GM18909 (cell line): ENCODE results near the gene RPS6KL1.
"Not testable (repeated sequence)": the region's sequence is repeated elsewhere in the genome, so short reads cannot be mapped to it uniquely, and the experiment has no call there.

Source experiments
- ATAC-seq: cut with Tn5 transposase; IDR thresholded peaks from one replicate; pipeline ENCODE4 v1.9.1; 2021; ENCODE audit warnings: mild to moderate bottlenecking; ENCODE audit not compliant: unreplicated experiment, poor library complexity

RPS6KL1 gene

GRCh38 chr14:74938531-74939495 lies 15.8 kb upstream of the RPS6KL1 start:
- no peak for ATAC-seq

DNA sequence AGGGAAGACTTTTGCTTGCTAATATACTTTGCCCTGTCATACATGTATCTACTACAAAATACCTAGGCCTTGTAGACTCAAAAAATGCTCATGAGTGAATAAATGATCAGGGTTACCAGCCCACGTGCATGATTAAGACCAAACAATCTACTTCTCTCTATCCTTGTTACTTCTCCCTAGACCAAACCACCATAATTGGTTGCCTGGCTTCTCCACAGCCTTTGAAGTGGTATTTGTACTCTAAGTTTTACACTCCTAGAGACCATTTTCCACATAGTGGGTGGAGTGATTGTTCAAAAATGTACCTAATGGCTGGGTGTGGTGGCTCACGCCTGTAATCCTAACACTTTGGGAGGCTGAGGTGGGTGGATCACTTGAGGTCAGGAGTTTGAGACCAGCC lies 14.1 kb upstream of the RPS6KL1 start:
- ATAC-seq = no peak

DNA sequence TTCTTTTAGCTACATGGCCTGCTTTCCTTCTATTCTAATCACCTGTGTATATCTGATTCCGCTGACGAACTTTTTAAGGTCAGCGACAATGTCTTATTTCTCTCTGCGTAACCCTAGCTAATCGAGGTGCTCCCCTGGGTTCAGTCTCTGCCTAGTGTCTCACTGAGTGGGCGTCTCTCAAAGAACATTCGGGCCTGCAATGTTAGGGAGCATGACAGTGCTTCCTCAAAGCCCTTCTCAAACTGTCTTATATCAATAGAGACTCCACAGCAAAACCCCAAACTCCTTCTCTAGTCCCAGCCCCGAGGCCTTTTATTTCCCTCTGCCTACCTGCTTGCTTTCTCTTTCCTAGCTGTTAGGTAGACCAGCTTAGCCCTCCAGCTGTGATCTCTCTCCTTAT lies 13.7 kb upstream of the RPS6KL1 start:
- ATAC-seq = no peak

DNA sequence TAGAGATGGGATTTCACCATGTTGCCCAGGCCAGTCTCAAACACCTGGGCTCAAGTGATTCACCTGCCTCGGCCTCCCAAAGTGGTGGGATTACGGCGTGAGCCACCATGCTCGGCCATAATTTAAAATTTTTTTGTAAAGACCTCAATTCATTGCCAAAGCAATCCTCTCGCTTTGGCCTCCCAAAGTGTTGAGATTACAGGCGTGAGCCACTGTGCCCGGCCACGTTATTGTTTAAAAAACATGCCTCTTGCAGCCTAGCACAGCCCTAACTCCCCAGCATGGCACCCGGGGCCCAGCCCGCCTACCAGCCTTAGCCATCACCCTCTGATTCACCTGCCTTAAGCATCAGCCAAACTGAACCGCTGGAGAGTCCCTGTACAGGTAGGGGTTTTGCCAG lies 13.1 kb upstream of the RPS6KL1 start:
- no peak for ATAC-seq

DNA sequence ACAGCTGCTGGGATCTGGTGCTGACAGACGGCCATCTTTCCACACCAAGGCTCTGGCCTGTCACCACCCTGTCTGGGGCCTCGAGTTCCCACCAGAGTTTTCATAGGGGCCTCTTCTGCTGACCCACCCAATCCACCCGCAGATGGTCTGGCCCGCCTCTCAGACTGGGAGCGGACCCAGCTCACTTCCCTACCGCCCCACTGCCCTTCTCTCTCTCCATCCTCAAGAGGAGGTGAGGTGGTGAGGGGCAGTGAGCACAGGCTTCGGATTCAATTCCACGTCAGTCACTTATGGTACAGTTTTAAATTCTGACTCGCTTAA lies 12.3 kb upstream of the RPS6KL1 start:
- ATAC-seq = no peak

DNA sequence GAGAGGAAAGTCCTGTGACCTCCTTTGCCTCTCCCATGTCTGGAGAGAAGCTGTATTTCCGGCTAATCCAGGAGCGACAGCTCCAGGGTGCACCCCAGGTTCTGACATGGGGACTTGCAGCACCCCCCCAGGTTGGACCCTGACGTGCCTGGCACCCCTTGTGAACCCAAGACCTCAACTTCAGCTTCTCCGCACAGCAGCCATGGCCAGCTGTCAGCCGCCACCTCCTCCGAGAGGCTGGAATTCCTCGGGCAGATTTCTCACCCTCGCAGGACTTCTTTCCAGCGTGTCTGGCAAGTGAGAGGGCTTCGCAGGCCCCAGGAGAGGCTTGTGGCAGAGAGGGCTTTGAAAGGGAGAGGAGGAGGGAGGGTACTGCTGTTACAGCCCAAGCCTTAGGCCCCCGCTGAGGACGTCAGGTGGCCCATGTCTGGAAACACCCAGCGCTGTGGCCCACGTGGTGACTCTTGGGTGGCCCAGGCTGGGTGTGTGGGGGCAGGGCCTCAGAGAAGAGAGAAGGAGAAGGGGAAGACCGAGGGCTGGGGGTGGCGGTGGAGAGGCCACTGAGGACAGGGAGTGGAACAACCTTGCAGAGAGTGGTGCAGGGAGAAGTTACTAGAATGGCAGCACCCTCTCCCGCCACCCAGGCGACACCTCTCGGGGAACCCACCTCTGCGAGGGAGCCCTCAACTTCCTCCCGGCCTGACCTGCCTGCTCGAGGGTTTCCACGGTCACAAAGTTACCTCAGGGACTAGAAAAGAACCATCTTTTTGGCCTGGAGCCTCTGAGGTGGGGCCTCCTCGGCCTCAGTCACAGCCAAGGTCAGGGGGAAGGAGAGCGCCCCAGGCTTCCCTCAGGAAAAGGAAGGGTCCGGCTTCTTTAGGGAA lies 11.7 kb upstream of the RPS6KL1 start:
- ATAC-seq = no peak

DNA sequence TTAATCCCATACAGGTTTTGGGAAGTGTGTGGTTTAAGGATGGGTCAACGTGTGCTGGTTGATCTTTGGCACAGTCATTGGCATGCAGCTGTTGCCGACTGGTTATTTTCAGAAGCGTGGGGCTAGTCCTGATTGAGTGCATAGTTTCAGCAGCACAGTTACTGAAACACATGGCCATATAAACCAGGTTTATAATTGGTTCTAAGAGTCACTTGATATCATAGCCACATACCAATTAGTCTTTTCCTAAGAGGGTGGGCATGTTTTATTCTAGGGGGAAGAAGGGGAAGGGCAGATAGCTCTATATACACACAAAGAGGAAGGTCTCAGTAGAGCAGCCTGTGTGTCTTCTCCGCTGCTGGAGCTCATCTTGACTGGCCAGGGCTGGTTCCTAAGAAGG lies 11.0 kb upstream of the RPS6KL1 start:
- ATAC-seq = no peak

- ATAC-seq = not testable (repeated sequence)
Observed at GRCh38 chr14:74932936-74933335, 9.9 kb upstream of the RPS6KL1 start.

- no peak for ATAC-seq
Observed at GRCh38 chr14:74932401-74932901, 9.4 kb upstream of the RPS6KL1 start.

DNA sequence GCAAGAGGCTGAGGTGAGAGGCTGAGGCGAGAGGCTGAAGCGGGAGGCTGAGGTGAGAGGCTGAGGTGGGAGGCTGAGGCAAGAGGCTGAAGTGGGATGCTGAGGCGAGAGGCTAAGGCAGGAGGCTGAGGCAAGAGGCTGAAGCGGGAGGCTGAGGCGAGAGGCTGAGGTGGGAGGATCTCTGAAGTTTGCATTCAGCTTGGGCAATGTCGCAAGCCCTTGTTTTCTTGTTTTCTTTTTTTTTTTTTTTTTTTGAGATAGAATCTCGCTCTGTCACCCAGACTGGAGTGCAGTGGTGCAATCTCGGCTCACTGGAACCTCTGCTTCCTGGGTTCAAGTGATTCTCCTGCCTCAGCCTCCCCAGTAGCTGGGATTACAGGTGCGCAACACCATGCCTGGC lies 8.7 kb upstream of the RPS6KL1 start:
- not testable (repeated sequence) for ATAC-seq

DNA sequence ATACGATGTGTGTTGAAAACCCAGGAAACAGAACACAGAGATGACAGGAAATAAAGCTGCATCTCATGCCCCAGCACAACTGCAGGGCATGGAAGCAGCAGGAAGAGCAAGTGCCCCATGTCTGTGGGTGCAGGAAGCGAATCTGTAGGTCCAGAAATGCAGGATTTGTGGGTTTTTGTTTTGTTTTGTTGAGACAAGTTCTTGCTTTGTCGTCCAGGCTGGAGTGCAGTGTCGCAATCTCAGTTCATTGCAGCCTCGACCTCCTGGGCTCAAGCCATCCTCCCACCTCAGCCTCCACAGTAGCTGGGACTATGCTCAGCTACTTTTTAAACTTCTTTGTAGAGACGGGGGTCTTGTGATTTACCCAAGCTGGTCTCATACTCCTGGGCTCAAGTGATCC lies 6.2 kb upstream of the RPS6KL1 start:
- ATAC-seq = no peak

GRCh38 chr14:74927225-74927624 lies 4.2 kb upstream of the RPS6KL1 start:
- no peak for ATAC-seq

DNA sequence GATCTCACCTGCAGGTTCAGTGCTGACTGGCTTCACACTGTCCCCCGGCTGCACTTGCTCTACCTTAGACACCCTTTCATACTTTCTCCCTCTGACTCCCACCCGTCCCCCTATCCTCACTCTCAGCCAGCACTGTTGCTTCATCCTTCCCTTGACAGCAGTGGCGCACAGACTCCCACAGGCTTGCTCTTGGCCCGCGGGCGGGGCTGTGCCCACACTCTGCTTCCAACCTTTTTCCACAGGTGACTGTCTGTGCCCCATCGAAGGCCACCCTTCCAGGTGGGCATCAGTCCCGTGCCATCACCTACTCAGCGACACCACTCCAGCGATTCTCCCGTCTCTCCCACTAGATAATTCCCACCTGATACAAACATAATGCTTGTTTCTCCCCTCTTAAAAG lies 1.0 kb upstream of the RPS6KL1 start:
- ATAC-seq = no peak

DNA sequence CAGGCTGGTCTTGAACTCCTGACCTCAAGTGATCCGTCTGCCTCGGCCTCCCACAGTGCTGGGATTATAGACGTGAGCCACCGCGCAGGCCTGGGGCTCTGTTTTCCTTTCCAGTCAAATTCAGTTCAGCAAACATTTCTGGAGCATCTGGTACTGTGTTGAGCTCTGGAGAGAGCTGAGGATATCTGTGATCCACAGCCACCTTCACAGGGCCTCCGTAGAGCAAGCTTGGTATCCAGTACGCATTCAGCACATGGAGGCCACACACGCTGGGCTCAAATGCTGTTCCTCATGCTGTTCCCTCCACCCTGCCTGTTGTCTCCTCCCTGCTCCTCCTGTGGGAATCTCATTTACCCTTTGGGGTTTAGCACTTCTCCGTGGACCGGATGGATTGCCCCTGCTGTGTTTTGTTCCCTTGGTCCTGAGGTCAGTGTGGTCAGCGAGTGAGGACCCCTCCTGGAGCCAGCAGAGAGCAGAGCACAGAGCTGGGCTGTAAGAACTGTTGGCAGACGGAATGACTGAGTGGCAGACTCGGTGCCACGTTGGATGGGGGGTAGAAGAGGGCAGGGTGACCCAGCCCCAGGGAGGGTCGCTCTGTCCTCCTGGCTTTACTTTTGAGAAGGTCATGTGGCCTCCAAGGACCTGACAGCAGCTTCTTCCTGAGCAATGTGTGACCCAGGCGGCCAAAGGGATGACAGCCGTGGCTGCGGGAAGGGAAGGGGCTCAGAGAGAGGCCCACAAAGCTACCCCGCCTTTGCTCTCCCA lies 891 bp downstream of the RPS6KL1 start:
- no peak for ATAC-seq

GRCh38 chr14:74921053-74921620 lies 1.9 kb downstream of the RPS6KL1 start:
- ATAC-seq = no peak

GRCh38 chr14:74920281-74920680 lies 2.8 kb downstream of the RPS6KL1 start:
- ATAC-seq = no peak

- no peak for ATAC-seq
Observed at GRCh38 chr14:74919421-74920165, 3.5 kb downstream of the RPS6KL1 start.

DNA sequence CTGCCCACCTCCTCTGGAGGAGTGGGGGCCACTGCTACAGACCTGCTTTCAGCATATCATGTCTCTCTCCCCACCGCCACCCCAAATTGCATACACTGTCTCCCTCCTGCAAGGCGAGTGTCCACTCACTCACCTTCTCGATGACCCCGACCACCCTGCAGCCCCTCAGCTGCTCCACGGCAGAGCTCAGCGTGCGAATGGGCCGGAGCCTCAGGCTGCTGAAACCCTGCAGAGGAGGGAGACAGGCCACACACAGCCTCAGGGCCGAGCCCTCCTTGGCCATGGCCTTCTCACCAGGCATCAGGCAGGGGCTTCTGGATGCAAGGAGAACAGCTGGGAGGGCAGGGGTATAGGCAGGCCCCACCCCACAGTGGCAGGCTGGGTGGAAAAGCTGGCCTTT lies 4.7 kb downstream of the RPS6KL1 start:
- no peak for ATAC-seq

- ATAC-seq = no peak
Observed at GRCh38 chr14:74917646-74918081, 5.4 kb downstream of the RPS6KL1 start.
